Neural progenitor cell (in vitro differentiated cells): ENCODE data around the gene STAT4. TPM values are rescaled to one million over a fixed set of nuclear protein-coding genes. Genes with fewer than 3 reads are reported as not detected.

Source experiments
- DNase-seq: peaks from one replicate; pipeline ENCODE4 v3.0.0-alpha.2; 2016; ENCODE audit warnings: low spot score
- H2AFZ ChIP-seq: fragments of 200-600 bp; sonication (generic); replicated peaks from 2 replicates; pipeline ENCODE4 v1.6.1; 2016; ENCODE audit warnings: antibody characterized with exemption
- H3F3A ChIP-seq: fragments of 200-600 bp; sonication (generic); 2 replicates; pipeline ENCODE4 v1.6.1; 2016; ENCODE audit warnings: antibody characterized with exemption, low read depth
- H3K27ac ChIP-seq: fragments of 200-600 bp; sonication (generic); 2 replicates; pipeline ENCODE4 v1.5.1; 2016; ENCODE audit warnings: mild to moderate bottlenecking
- H3K27me3 ChIP-seq: fragments of 200-600 bp; sonication (generic); 2 replicates; pipeline ENCODE4 v1.6.1; 2016; ENCODE audit warnings: mild to moderate bottlenecking, moderate library complexity
- H3K36me3 ChIP-seq: fragments of 200-600 bp; sonication (generic); 2 replicates; pipeline ENCODE4 v1.5.1; 2016
- H3K4me1 ChIP-seq: fragments of 200-600 bp; sonication (generic); 2 replicates; pipeline ENCODE4 v1.6.1; 2016; ENCODE audit warnings: mixed run types
- H3K4me2 ChIP-seq: fragments of 200-600 bp; sonication (generic); 2 replicates; pipeline ENCODE4 v1.6.1; 2016
- H3K4me3 ChIP-seq: fragments of 200-600 bp; sonication (generic); 2 replicates; pipeline ENCODE4 v1.5.1; 2016
- H3K79me2 ChIP-seq: fragments of 200-600 bp; sonication (generic); 2 replicates; pipeline ENCODE4 v1.6.1; 2016; ENCODE audit warnings: low read depth
- H3K9ac ChIP-seq: fragments of 200-600 bp; sonication (generic); 2 replicates; pipeline ENCODE4 v1.6.1; 2016
- H3K9me3 ChIP-seq: fragments of 200-600 bp; sonication (generic); 2 replicates; pipeline ENCODE4 v1.5.1; 2016; ENCODE audit warnings: low read depth
- H4K20me1 ChIP-seq: fragments of 200-600 bp; sonication (generic); 2 replicates; pipeline ENCODE4 v1.6.1; 2016; ENCODE audit warnings: low read depth
- H3K27ac Mint-ChIP-seq: 3 replicates; pipeline ENCODE4 v1.8.0; 2021; ENCODE audit warnings: mixed read lengths
- H3K27me3 Mint-ChIP-seq: 2 replicates; pipeline ENCODE4 v1.8.0; 2022; ENCODE audit warnings: low read depth, mild to moderate bottlenecking, inconsistent platforms, moderate library complexity, mixed read lengths; ENCODE audit not compliant: insufficient read depth
- H3K36me3 Mint-ChIP-seq: 3 replicates; pipeline ENCODE4 v1.8.0; 2021; ENCODE audit warnings: mixed read lengths
- H3K4me1 Mint-ChIP-seq: 3 replicates; pipeline ENCODE4 v1.8.0; 2021; ENCODE audit warnings: mixed read lengths
- H3K4me3 Mint-ChIP-seq: 3 replicates; pipeline ENCODE4 v1.8.0; 2021; ENCODE audit warnings: mild to moderate bottlenecking, moderate library complexity, mixed read lengths
- H3K9me3 Mint-ChIP-seq: 3 replicates; pipeline ENCODE4 v1.8.0; 2020; ENCODE audit warnings: mixed read lengths
- EZH2 ChIP-seq: fragments of 200-600 bp; sonication (generic); IDR thresholded peaks from 2 replicates; pipeline ENCODE4 v1.6.1; 2017; ENCODE audit warnings: antibody characterized with exemption, mild to moderate bottlenecking, moderate library complexity
- EZH2phosphoT487 ChIP-seq: fragments of 200-600 bp; sonication (generic); IDR thresholded peaks from 2 replicates; pipeline ENCODE4 v1.6.1; 2017; ENCODE audit warnings: antibody characterized with exemption
- total RNA-seq: library from RNA; depleted of rRNA; stranded (reverse); fragments of >200 nt; gene quantifications from 2 replicates; pipeline ENCODE4 v1.2.3, GENCODE V29; 2015; ENCODE audit warnings: low replicate concordance
- TF ChIP-seq, protein P1 (sequence below): fragments of 200-600 bp; sonication (generic); IDR thresholded peaks from 2 replicates; pipeline ENCODE4 v1.5.1; 2017; ENCODE audit warnings: antibody characterized with exemption, mild to moderate bottlenecking

STAT4 gene
- total RNA-seq, 1 donor from 2014 or later, result 0.32 TPM

DNA sequence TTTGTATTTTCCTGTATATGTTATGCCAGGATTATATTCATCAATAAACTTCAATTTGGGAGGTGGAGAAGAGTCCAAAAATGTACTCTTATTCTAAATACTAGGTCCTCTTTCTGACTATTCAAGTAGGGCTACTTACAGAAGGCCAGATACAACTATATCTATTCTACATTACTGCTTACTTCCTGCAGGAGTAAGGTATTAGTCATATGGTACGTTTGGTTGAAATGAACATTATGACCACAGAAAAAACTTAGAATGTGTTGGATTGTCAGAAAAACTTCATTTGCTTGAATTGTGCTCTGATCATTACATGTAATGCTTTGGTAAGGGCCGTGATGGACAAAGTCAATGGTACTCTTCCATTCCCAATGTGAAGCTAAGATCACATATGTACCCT is 35.0 kb downstream of the STAT4 start:
- no peak for DNase-seq
- no peak overlapping the region for H2AFZ ChIP-seq
- Mint-ChIP-seq H3K9me3 (no peaks in the 10 kb centered on the region), H3K4me1 (no peaks in the 10 kb centered on the region), H3K36me3 (no peaks in the 10 kb centered on the region), H3K27ac (no peak overlapping the region), H3K4me3 (no peak overlapping the region), H3K27me3 (no peaks in the 10 kb centered on the region)
- H3K9ac ChIP-seq, result no peak overlapping the region
- no peak overlapping the region for H3K27ac ChIP-seq
- no peak overlapping the region for H3K4me3 ChIP-seq
- no peaks in the 10 kb centered on the region for H3K79me2 ChIP-seq
- H4K20me1 ChIP-seq, result no peaks in the 10 kb centered on the region
- no peaks in the 10 kb centered on the region for H3K9me3 ChIP-seq
- no peaks in the 10 kb centered on the region for H3K36me3 ChIP-seq
- no peak overlapping the region for H3K4me2 ChIP-seq
- H3F3A ChIP-seq, result no peaks in the 10 kb centered on the region
- H3K27me3 ChIP-seq, result no peaks in the 10 kb centered on the region
- no peaks in the 10 kb centered on the region for H3K4me1 ChIP-seq
- TF ChIP-seq, protein P1, sequence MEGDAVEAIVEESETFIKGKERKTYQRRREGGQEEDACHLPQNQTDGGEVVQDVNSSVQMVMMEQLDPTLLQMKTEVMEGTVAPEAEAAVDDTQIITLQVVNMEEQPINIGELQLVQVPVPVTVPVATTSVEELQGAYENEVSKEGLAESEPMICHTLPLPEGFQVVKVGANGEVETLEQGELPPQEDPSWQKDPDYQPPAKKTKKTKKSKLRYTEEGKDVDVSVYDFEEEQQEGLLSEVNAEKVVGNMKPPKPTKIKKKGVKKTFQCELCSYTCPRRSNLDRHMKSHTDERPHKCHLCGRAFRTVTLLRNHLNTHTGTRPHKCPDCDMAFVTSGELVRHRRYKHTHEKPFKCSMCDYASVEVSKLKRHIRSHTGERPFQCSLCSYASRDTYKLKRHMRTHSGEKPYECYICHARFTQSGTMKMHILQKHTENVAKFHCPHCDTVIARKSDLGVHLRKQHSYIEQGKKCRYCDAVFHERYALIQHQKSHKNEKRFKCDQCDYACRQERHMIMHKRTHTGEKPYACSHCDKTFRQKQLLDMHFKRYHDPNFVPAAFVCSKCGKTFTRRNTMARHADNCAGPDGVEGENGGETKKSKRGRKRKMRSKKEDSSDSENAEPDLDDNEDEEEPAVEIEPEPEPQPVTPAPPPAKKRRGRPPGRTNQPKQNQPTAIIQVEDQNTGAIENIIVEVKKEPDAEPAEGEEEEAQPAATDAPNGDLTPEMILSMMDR, result no peak
- TF ChIP-seq EZH2 (no peak), EZH2phosphoT487 (no peak)

DNA sequence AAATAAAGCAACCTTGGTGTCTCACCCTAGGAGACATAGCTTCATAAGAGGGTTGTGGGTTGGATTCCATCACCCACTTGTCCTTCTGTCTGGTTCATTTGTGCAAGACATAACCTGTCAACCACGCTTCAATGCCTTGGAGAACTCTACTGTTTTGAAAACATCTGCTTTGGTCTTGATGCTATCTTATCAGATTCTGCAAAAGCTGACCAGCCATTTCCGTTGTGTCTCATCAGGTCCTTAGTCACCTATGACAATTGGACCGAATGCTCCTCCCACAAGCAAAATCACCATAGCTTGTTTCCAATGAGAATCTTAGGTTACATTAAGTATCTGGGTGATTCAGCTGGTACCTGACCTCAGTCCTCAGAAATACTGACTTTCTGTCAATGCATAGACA is 35.4 kb downstream of the STAT4 start:
- no peaks in the 10 kb centered on the region for H3F3A ChIP-seq
- no peaks in the 10 kb centered on the region for H3K36me3 Mint-ChIP-seq
- H3K9me3 ChIP-seq, result no peaks in the 10 kb centered on the region
- H4K20me1 ChIP-seq, result no peaks in the 10 kb centered on the region
- no peaks in the 10 kb centered on the region for H3K4me1 ChIP-seq
- H3K9ac ChIP-seq, result no peak overlapping the region
- peaks cover under 1% of the 10 kb centered on the region for H3K27me3 Mint-ChIP-seq
- H3K4me1 Mint-ChIP-seq, result no peaks in the 10 kb centered on the region
- no peaks in the 10 kb centered on the region for H3K27me3 ChIP-seq
- TF ChIP-seq, protein P1, result no peak
- TF ChIP-seq EZH2 (no peak), EZH2phosphoT487 (no peak)
- H2AFZ ChIP-seq, result no peak overlapping the region
- H3K4me2 ChIP-seq, result no peak overlapping the region
- no peaks in the 10 kb centered on the region for H3K79me2 ChIP-seq
- no peak overlapping the region for H3K4me3 Mint-ChIP-seq
- no peak overlapping the region for H3K27ac ChIP-seq
- H3K4me3 ChIP-seq, result no peak overlapping the region
- H3K27ac Mint-ChIP-seq, result no peak overlapping the region
- H3K9me3 Mint-ChIP-seq, result no peaks in the 10 kb centered on the region
- no peak for DNase-seq
- no peaks in the 10 kb centered on the region for H3K36me3 ChIP-seq

DNA sequence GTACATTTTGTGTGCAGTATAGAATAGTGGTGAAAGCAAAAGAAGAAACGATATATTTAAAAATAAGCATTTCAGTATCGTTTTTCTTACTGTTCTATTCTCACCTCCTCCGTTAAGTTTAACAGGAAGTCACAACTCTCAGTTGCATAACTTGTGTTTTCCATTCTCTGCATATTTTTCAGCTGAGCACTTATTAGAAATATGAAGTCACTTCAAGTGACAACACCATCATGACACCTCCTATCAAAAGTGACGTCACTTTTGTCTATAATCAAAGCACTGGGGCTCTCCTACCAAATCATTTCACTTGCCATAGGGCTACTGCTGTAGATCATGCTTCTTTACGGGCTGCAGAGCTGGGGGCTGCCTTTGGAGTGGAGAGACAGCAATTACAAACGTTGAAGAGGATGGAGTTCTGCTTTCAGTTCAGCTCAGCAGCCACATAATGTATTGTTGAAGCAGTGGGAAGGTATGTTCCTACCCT is 36.3 kb downstream of the STAT4 start:
- Mint-ChIP-seq H3K4me3 (no peak overlapping the region), H3K27me3 (peaks cover 2% of the 10 kb centered on the region), H3K27ac (no peak overlapping the region), H3K36me3 (no peaks in the 10 kb centered on the region), H3K4me1 (no peaks in the 10 kb centered on the region), H3K9me3 (no peaks in the 10 kb centered on the region)
- Histone ChIP-seq H3K4me2 (no peak overlapping the region), H2AFZ (no peak overlapping the region), H3K36me3 (no peaks in the 10 kb centered on the region), H3F3A (no peaks in the 10 kb centered on the region), H3K4me1 (no peaks in the 10 kb centered on the region), H3K9me3 (no peaks in the 10 kb centered on the region), H3K27me3 (no peaks in the 10 kb centered on the region), H4K20me1 (no peaks in the 10 kb centered on the region), H3K4me3 (no peak overlapping the region), H3K9ac (no peak overlapping the region), H3K27ac (no peak overlapping the region), H3K79me2 (no peaks in the 10 kb centered on the region)
- TF ChIP-seq EZH2phosphoT487 (no peak), EZH2 (no peak)
- TF ChIP-seq, protein P1, result no peak
- no peak for DNase-seq
